OCI-M1 (cell line): ENCODE data around the gene CST1.
"Not testable (repeated sequence)": the region's sequence is repeated elsewhere in the genome, so short reads cannot be mapped to it uniquely, and the experiment has no call there.

Experiments
- DNase-seq: peaks from one replicate; lab custom pipeline; 2025; lab: John Stamatoyannopoulos, UW

CST1 gene, protein sequence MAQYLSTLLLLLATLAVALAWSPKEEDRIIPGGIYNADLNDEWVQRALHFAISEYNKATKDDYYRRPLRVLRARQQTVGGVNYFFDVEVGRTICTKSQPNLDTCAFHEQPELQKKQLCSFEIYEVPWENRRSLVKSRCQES

DNA sequence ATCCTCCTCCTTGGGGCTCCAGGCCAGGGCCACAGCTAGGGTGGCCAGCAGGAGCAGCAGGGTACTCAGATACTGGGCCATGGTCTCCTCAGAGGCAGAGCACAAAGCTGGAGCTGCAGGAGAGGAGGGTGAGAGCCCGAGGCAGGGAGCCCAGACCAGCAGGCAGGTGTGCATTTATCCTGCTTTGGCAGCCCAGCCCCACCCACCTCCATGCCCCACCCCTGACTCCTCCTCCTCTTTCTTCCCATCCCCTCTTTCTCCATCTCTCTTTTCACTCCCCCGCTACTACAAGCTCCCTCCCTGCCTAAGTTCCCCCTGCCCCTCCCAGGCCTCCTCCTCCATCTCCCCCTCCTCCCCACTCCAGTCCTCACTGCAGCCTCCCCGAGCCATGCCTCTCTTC lies at the start of gene CST1:
CST1 (minus strand) TSS at position 150 of the 400 bp plus-strand sequence; CDS start at position 81, 69 bp downstream.
- DNase-seq: not testable (repeated sequence)

DNA sequence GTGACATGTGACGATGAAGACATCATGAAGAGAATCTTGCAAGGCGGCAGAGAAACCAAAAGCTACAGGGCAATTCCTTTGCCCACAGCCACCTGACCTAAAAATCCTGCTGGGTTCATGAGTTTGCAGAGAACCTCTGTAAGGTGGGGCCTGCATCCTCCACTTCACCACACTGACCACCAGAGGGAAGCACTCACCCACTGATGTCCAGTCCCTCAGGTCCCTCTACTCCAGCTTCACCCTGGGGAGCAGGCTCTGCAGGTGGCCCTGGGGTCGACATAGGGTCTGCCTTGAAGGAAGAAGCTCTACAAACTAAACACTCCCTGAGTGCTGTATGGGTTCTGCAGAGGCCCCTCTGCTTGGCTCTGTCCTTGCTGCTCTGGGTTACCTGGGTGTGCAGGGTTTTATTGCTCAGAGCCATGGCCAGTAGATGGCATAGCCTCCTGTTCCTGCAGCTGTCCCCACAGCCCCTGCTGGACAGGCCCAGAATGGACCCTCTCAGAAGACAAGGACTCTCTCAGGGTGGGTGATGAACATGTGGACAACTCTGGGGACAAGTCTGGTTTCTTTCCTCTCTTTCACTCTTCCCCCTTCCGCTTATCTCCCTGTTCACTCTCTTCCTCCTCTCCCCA lies 48.6 kb upstream of the CST1 start:
- peak; percentile 59 for DNase-seq

DNA sequence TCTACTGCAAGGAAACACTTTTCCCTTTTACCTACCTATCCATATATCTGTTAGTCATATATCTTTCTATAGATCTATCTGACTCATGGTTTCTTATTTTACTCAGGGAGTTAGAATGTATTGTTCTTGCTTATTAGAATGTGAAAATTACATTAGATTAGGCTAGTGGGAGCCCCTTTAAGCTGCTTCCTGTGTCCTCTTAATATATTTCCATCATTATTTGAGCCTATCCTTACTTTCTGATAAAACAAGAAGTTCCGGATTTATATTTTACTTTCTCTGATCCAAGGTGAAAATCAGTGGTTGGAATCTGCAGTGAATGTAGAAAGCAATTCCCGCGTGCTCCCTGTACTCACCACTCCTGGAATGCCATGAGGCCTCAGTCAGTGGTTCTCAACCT lies 44.8 kb upstream of the CST1 start:
- no peak for DNase-seq

DNA sequence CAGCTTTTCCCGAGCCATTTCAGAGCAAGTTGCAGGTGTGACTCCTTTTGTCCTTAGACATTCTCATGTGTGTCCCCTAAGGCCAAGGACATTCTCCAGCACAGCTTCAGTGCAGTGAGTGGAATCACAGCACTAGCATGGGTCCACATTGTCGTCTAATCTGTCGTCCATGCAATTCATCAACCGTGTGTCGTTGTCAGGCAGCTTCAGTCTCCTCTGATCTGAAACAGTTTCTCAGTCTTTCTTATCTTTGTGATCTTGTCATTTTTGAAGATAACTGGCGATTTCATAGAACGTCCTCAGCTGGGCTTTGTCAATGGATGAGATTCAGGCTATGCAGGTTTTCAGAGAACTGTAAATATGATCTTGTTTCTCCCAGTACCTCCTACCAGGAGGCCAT lies 44.1 kb upstream of the CST1 start:
- DNase-seq: no peak

DNA sequence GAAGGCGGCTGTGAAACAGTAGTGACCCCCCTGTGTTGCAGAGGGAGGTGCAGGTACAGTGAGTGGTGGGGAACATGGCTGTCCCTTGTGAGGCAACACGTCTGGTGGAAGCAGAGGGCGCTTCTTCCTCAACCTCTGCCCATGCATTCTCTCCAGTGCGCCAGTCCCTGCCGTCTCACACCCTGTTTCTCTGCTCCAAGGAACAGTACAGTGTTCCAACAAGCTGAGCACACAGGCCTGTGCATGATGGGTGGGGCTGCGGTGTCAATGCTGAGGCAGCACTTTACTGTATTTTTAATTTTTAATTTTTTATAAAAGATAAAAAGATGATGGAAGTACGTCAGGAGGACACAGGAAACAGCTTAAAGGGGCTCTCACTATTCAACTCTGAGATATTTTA lies 43.3 kb upstream of the CST1 start:
- DNase-seq: no peak

DNA sequence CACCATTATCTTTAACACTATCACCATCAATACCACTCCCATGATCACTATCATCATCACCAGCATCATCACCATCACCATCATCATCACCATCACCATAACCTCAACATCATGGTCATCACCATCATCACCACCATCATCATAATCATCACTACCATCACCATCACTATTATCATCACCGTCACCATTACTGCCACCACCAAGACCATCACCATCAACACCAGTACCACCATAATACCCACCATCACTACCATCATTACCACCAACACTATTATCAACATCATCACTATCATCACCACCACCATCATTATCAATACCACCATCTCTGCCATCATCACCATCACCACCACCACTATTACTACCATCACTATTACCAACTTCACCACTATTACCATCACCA lies 32.7 kb upstream of the CST1 start:
- no peak for DNase-seq

DNA sequence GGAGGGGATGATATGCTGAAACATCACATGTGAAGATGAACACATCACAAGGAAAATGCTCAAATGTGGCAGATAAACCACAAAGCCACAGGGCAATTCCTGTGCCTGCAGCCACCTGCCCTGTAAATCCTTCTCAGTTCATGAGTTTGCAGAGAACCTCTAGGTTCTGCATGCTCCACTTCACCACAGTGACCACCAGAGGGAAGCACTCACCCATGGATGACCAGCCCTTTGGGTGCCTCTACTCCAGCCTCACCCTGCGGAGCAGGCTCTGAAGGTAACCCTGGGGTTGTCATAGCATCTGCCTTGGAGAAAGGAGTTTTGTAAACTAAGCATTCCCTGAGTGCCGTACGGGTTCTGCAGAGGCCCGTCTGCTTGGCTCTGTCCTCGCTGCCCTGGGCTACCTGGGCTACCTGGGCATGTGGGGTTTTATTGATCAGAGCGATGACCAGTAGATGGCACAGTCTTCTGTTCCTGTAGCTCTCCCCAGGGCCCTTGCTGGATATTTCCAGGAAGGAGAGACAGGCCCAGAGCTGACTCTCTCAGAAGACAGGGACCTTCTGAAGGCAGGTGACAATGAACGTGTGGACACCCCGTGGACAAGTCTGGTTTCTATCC lies 31.7 kb upstream of the CST1 start:
- DNase-seq: peak; percentile 31

DNA sequence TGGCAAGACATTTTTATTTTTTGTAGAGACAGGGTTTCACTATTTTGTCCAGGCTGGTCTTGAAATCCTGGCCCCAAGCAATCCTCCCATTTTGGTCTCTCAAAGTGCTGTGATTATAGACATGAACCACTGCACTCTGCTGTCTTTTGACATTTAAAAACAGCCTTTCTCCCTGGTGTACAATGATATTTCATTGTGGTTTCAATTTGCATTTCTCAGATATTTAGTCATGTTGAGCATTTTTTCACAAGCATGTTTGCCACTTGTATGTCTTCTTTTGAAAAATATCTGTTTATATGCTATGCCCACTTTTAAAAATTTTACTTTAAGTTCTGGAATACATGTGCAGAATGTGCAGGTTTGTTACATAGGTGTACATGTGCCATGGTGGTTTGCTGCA lies 27.9 kb upstream of the CST1 start:
- not testable (repeated sequence) for DNase-seq

DNA sequence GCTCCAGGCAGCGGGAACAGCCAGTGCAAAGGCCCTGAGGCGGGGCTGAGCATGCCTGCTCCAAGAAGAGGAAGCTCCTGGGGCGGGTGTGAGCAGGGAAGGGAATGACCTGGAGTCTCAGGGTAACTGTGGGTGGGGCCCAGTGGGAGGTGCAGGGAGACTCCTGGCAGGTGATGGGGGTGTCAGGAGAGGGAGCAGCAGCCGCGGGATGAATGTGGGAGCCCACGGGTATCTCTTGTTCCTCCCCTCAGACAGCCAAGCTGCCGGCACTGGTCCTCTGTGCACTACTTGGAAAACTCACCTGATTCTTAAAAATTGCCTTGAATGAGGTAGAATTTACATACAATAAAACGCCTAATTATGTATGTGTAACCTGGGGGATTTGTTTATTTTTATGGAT lies 26.6 kb upstream of the CST1 start:
- not testable (repeated sequence) for DNase-seq

DNA sequence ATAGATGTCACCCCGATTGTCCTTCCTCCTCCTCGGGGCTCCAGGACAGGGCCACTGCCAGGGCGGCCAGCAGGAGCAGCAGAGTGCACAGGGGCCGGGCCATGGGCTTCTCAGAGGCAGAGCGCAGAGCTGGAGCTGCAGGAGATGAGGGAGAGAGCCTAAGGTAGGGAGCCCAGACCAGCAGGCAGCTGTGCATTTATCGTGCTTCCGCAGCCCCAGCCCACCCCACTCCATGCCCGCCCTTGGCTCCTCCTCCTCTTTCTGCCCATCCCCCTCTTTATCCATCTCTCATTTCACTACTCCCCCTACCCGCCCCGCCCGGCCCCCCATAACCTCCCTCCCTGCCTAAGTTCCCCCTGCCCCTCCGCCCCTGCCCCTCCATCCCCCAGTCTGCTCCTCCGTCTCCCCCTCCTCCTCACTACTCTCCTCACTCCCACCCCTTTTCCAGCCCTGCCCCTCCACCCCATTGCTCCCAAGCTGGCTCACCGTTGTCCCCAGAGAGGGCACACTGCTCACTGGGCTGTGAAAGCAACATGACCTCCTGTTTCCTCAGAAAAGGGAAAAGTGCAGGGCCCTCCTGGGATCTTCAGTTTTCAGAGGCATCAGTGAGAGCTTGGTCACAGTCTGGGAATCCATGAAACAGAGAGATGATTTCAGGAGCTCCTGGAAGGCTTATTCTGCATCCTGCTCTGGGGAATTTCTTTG lies 25.5 kb upstream of the CST1 start:
- no peak for DNase-seq

DNA sequence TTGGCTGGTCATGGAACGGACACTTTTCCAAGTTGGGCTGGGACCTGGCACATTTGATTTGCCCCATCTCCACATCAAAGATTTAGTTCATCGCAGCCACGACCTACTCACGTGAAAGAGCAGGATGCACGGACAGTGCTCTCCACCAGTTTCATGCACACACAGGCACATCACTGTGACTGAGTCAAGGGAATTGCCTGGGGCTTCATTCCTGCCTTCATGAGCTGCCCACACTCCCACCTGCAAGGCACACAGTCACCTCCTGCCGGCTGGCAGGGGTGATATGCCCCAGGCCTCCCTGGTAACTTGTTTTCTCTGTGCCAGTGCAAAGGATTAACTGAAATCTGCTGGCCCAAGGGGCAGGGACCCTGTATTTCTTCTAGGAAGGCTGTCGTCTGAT lies 23.3 kb upstream of the CST1 start:
- no peak for DNase-seq

DNA sequence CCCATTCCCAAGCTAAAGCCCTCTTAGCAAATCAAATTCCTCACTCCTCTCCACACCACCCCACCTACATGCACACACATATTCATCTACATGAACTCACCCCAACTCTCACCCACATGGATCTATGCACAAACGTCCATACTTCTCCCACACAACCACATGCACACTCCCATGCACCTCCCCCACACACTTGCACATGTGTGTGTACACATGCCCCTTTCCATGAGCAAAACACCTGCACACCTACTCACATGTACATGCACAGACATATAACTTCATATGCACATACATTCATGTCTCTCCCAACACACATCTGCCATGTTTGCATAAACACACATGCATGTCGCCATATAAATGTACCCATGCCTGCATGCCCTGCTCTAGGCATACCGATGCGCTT lies 22.8 kb upstream of the CST1 start:
- DNase-seq: no peak

DNA sequence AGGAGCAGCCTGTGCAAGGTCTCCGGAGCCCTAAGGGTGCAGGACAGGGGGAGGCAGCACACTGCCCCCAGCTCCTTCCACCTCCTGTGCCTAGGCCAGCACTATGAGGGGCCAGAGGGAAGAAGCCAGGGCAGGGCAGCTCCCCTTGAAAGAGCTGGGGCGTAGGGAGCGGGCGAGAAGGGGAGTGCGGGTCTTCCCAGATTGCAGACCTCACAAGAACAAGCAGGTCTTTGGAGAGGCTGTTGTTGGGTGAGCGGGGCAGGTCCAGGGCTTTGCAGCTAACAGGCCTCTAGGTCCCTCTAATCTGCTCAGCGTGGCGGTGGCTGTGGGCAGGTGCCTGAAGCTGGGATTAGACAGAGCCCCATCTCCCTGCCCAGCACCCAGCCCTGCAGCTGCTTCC lies 22.4 kb upstream of the CST1 start:
- DNase-seq: no peak

DNA sequence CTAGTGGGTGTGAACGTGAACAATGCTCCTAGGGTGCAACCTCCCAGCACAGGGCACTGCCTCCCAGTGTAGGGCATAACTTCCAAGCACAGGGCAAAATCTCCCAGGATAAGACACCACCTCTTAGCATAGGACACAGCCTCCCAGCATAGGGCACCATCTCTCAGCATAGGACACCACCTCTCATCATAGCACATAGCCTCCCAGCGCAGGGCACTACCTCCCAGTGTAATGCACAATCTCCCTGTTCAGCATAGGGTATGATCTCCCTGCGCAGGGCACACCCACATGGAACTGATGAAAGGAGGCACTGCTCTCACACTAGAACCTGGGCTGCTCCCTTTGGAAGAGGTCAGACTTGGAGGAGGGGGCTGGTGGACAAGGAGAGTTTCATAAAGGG lies 21.3 kb upstream of the CST1 start:
- no peak for DNase-seq

DNA sequence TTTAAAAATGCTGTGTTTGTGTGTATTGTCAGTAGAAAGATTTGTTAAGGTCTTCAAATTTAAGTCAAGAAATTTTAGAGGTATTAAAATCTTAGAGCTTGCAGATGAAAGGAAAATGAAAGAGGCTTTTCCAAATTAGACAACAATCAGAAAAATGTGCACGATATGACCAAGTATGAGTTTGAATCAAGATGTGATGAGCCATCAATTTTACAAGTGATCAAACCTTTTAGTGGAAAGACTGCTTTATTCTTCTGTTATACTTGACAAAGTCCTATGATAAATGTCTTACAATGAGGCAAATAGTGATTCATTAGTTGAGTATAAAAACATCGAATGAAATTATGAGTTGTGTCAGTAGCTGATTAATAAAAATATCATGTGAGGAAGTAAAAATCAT lies 19.6 kb upstream of the CST1 start:
- no peak for DNase-seq

DNA sequence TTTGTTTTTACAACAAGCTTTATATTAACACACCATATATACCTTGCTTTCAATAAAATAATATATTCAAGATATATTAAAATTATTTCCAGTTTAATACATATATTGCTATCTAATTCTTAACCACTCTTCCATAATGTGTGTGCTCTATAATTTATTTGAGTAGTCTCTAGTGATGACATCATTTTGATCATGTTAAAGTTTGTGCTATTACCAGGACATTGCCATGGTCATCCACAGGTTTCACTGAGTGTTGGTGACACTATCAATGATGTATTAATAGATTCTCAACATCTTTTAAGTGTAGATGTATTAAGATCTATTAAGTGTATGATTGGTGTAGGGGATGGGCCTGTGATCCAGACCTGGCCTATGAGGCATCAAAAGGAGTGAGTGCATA lies 17.8 kb upstream of the CST1 start:
- DNase-seq: not testable (repeated sequence)

DNA sequence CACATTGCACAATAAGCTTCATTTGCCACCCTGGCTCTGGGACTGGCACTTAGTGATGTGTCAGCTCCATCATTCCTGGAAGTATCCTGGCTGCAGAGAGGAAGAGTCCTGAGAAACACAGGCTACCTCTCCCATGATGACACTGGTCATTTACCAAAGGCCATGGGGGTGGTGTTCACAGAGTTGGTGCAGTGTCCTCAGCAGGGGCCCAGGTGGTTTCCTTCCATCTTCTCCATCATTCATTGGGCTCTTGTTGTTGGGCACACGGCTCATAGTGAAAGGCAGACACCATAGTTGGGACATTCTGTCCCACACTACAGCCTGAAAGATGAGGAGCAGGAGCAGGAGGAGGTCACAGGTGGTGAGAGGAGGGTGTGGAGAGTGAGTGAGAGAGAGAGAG lies 15.8 kb upstream of the CST1 start:
- no peak for DNase-seq

DNA sequence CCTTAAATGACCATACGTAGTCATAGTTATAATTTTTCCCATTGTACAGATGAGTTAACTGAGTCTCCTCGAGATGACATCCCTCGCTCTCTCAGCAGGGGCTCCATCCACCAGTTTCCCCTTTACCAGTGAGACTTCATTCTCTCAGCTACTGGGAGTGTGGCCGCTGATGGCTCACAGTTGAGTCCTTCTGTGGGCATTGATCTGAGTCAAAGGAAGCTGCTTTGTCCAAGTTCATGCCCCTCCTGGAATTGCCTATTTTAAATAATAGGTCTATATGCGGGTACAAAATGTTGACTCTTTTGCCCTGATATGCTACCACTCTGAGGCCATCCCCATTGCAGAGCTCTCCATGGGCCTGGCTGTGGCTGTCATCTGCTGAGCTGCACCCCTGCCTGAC lies 14.8 kb upstream of the CST1 start:
- no peak for DNase-seq

DNA sequence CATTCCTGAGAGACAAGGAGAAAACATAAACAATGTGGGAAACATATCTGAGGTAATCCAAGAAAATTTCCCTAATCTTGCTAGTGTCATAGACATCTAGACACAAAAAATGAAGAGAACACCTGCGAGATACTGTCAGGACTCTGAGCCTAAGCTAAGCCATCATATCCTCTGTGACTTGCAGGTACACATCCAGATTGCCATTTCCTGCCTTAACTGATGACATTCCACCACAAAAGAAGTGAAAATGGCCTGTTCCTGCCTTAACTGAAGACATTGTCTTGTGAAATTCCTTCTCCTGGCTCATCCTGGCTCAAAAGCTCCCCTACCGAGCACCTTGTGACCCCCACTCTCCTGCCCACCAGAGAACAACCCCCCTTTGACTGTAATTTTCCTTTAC lies 13.9 kb upstream of the CST1 start:
- not testable (repeated sequence) for DNase-seq

DNA sequence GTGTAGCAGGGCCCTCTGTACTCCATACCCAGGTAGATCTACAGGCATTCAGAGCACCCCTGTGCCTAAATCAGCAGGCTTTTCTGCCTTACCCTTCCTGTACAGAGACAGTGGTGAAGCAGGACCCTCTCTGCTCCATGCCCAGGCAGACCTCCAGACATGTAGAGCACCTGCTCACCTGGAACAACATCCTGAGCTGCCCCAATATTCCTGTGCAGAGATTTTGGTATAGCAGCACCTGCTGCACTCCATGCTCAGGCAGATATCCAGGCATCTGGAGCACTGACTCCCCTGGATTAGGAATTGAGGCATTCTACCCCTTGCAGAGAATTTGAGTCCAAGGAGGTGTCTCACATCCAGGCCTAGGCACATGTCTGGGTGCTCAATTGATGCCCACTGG lies 12.6 kb upstream of the CST1 start:
- no peak for DNase-seq

DNA sequence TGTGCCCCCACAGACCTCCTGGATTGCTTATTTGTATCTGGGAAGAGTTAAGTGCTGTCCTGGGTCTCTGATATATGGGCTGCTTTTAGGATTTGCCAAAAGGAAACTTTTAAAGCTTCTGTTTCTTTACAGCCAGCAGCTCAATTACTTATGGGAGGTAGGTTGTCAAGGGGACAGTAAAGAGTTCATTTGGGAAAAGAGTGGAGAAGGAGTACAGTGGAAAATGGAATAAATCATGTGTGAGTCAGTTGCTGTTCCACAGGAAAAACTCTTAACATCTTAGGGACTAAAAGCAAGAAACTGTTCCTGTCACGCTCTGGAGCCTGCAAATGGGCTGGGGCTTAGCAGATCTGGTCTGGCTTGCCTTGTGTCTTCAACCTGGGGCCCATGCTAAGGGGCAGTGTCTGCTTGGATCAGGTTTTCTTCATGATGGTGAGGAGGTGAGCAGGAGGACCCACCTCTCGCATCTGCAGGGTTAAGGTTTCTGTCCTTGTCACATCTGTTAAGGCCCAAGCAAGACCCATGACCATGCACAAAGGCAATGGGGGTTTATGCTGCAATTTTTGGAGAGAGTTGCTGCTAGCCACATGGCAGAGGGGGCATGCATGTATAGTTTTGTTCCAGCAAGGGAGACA lies 8.7 kb upstream of the CST1 start:
- DNase-seq: no peak

DNA sequence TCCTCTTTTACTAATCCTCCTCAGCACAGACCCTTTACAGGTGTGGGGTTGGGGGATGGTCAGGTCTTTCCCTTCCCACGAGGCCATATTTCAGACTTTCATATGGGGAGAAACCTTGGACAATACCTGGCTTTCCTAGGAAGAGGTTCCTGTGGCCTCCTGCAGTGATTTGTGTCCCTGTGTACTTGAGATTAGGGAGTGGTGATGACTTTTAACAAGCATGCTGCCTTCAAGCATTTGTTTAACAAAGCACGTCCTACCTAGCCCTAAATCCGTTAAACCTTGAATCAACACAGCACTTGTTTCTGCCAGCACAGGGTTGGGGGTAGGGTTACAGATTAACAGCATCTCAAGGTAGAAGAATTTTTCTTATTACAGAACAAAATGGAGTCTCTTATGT lies 6.1 kb upstream of the CST1 start:
- not testable (repeated sequence) for DNase-seq

DNA sequence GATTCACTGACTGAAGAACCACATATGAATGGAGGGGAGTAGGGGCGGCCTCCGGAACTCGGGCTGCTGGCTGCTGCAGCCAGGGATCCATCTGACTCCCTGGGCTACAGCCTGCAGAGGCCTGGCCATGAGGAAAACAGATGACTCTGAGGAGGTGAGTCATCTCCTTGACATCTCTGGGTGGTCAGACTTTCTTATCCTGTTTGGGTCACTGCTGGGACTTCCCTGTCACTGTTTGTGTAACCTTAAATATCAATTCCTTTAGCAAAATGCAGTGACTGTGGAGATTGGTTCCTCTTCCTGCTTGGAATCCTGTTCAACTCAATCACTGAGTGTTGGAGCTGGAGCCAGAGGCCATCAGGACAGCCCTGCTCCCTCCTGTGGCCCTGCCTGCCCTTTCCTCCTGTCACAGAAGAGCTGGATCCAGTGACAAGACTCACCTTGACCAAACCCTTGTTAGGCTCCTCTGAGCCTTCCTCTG lies 4.4 kb upstream of the CST1 start:
- DNase-seq: not testable (repeated sequence)
